Lung microvascular endothelial cell (primary cell): ENCODE measurements around the gene ALPP. TPM values are rescaled to one million over a fixed set of nuclear protein-coding genes. Genes with fewer than 3 reads are reported as not detected.
"Not testable (repeated sequence)": the region's sequence is repeated elsewhere in the genome, so short reads cannot be mapped to it uniquely, and the experiment has no call there.

Source experiments
- DNase-seq, 2 donors: peaks; one replicate each; pipeline versions ENCODE4 v3.0.0 to v3.0.0-alpha.2; 2010; ENCODE audit warnings: low read depth in 2 of 2
- total RNA-seq: library from RNA; depleted of rRNA; stranded (reverse); fragments of >200 nt; gene quantifications from 2 replicates; pipeline ENCODE4 v1.2.1, GENCODE V29; 2014

ALPP gene
- total RNA-seq, 1 donor from 2014 or later: not detected

- DNase-seq: no peak
These were observed 28.2 kb downstream of the ALPP start, which contains the start of gene ALPG for GRCh38 chr2:232406556-232407310. Gene ALPG, plus strand, starts transcription at chr2:232406844. Its CDS starts 51 bp downstream, at chr2:232406895.

- not testable (repeated sequence) for DNase-seq
These were observed 29.0 kb downstream of the ALPP start for GRCh38 chr2:232407428-232408150.

- DNase-seq: not testable (repeated sequence)
These were observed 29.7 kb downstream of the ALPP start for GRCh38 chr2:232408269-232408668.

- DNase-seq: not testable (repeated sequence)
These were observed 31.1 kb downstream of the ALPP start for GRCh38 chr2:232409617-232410016.

GRCh38 chr2:232410238-232410900 is 31.8 kb downstream of the ALPP start:
- peak in 1 of 2 donors; percentile 39 for DNase-seq

GRCh38 chr2:232411901-232412629 is 33.5 kb downstream of the ALPP start:
- no peak for DNase-seq

GRCh38 chr2:232412986-232413385 is 34.4 kb downstream of the ALPP start:
- DNase-seq: peak in 1 of 2 donors; percentile 68

- DNase-seq: no peak
These were observed 36.7 kb downstream of the ALPP start for GRCh38 chr2:232415138-232415690.

- DNase-seq: no peak
These were observed 37.4 kb downstream of the ALPP start for GRCh38 chr2:232415736-232416520.

- no peak for DNase-seq
These were observed 38.2 kb downstream of the ALPP start for GRCh38 chr2:232416521-232417470.

GRCh38 chr2:232417489-232417888 is 38.9 kb downstream of the ALPP start:
- DNase-seq: no peak

GRCh38 chr2:232418056-232418455 is 39.5 kb downstream of the ALPP start:
- no peak for DNase-seq

GRCh38 chr2:232418466-232419244 is 40.1 kb downstream of the ALPP start:
- no peak for DNase-seq

- DNase-seq: no peak
These were observed 40.9 kb downstream of the ALPP start for GRCh38 chr2:232419245-232420072.

GRCh38 chr2:232420073-232420454 is 41.5 kb downstream of the ALPP start:
- no peak for DNase-seq

- peak in 1 of 2 donors; percentile 28 for DNase-seq
These were observed 42.1 kb downstream of the ALPP start for GRCh38 chr2:232420463-232421188.
